ENCODE data around the gene EEF1AKMT3.
"Not testable (repeated sequence)": the region's sequence is repeated elsewhere in the genome, so short reads cannot be mapped to it uniquely, and the experiment has no call there.

EEF1AKMT3 gene

GRCh38 chr12:57771873-57772428, 463 bp upstream of the EEF1AKMT3 start, which contains the start of gene METTL1:
Gene METTL1 (minus strand): TSS chr12:57772105. CDS start chr12:57772083, 22 bp downstream.
- no peaks in the 10 kb centered on the region for H3K36me3 Mint-ChIP-seq
- no peaks in the 10 kb centered on the region for H3K27me3 Mint-ChIP-seq
- H3K4me3 Mint-ChIP-seq, result peak within 1 kb of the TSS; percentile 88
- H3K9me3 Mint-ChIP-seq, result no peaks in the 10 kb centered on the region
- DNase-seq (ENCODE audit: low spot score in 2 of 2), result peak; percentile 78 to 84
- H3K27ac Mint-ChIP-seq, result peak within 1 kb of the TSS; percentile 93
- peaks cover 18% of the 10 kb centered on the region for H3K4me1 Mint-ChIP-seq
- ATAC-seq (ENCODE audit: low read depth), result peak; percentile 90

DNA sequence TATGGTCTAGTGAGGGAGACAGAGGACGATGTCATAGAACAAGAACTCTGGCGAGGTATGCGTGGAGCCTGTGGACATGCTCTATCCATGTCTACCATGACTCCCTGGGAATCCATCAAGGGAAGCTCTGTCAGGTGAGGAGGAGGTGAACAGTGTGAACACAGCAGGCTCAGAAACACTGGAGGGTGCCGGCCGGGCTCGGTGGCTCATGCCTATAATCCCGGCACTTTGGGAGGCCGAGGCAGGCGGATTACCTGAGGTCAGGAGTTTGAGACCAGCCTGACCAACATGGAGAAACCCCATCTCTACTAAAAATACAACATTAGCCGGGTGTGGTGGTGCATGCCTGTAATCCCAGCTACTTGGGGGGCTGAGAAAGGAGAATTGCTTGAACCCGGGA, 2.2 kb downstream of the EEF1AKMT3 start:
- peaks cover 18% of the 10 kb centered on the region for H3K4me1 Mint-ChIP-seq
- H3K27me3 Mint-ChIP-seq; DNase-seq (ENCODE audit: low spot score in 2 of 2); ATAC-seq (ENCODE audit: low read depth); H3K9me3 Mint-ChIP-seq; H3K36me3 Mint-ChIP-seq; H3K27ac Mint-ChIP-seq; H3K4me3 Mint-ChIP-seq: not testable (repeated sequence)

DNA sequence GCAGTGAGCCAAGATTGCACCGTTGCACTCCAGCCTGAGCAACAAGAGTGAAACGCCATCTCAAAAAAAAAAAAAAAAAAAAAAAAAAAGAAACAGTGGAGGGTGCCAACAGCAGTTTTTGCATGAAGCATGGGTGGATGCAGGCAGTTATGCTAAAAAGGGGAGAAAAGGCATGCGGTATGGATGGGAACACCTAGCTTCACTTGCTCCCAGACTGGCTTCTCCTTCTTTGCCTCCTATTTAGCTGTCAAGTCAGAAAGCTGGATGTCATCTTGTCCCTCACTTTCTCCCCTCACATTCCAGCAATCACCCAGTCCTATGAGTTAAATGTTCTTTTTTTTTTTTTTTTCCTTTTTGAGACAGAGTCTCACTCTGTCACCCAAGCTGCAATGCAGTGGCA, 2.6 kb downstream of the EEF1AKMT3 start:
- DNase-seq (ENCODE audit: low spot score in 2 of 2) (no peak), ATAC-seq (ENCODE audit: low read depth) (no peak)
- Mint-ChIP-seq H3K27me3 (no peaks in the 10 kb centered on the region), H3K9me3 (no peaks in the 10 kb centered on the region), H3K36me3 (peaks cover 2% of the 10 kb centered on the region), H3K27ac (no peak overlapping the region), H3K4me1 (peaks cover 18% of the 10 kb centered on the region), H3K4me3 (no peak overlapping the region)

DNA sequence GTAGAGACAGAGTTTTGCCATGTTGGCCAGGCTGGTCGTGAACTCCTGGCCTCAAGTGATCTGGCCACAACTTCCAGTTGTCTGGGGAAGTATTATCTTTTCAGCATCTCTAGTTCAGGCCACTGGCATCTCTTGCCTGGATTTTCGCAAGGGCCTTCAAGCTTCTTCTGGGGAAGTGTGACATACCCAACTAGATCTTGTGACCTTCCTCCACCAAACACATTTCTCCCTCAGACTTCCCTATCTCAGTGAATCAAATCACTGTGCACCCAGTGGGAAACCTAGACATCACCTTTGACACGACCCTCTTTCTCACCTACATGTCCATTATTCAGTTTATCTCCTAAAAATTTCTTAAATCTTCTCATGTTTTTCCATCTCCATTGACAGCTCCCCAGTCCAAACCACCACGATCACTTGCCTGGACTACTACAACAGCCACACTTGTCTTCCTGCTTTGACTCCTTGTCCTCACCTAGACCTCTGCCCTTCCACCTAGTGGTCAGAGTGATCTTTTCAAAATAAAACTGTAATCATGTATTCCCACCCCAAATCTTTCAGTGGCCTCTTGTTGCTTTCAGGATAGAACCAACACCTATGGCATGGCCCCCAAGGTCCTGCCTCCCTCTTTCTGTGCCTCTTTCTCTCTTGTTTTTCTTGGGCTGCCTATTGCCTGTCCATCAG, 3.3 kb downstream of the EEF1AKMT3 start:
- DNase-seq (ENCODE audit: low spot score in 2 of 2), result no peak
- Mint-ChIP-seq H3K27me3 (no peaks in the 10 kb centered on the region), H3K27ac (no peak overlapping the region), H3K9me3 (no peaks in the 10 kb centered on the region), H3K4me1 (peaks cover 16% of the 10 kb centered on the region), H3K36me3 (peaks cover 2% of the 10 kb centered on the region), H3K4me3 (peak overlapping the region; percentile 3)
- ATAC-seq (ENCODE audit: low read depth), result no peak

DNA sequence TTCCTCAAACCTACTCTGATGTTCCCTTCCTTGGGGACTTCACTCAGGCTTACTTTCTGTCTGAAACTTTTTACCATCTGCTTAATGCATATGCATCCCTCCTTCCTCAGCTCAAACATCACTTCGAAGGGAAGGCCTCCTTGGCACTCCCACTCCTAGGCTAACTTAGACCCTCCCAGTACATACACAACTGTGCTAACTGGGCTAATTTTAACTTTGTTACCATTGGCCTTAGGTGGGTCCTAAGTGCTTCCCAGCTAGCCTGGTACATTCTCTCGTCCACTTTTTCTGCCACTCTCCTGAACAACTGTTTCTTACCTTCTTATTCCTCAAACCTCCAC, 3.8 kb downstream of the EEF1AKMT3 start:
- DNase-seq (ENCODE audit: low spot score in 2 of 2) (no peak), ATAC-seq (ENCODE audit: low read depth) (no peak)
- Mint-ChIP-seq H3K36me3 (peaks cover 2% of the 10 kb centered on the region), H3K4me3 (peak overlapping the region; percentile 3), H3K4me1 (peaks cover 14% of the 10 kb centered on the region), H3K27ac (no peak overlapping the region), H3K9me3 (no peaks in the 10 kb centered on the region), H3K27me3 (no peaks in the 10 kb centered on the region)

DNA sequence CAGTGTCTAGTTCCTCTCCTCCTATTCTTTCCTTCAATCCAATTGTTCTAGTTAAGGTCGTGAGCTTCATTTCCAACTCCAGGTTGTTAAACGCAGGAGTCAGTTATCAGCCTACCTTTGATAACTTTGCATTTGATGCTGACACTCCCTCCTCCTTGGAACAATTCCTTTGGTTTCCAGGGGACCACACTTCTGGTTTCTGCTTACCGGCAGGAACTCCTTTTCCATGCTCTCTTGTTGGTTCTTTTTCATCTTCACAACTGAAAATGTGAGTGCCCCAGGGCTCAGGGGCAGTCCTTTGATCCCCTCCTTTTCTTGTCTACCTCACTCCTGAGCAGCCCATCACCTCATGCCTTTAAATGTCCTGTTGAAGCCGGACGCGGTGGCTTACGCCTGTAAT, 5.0 kb downstream of the EEF1AKMT3 start:
- peaks cover 16% of the 10 kb centered on the region for H3K4me1 Mint-ChIP-seq
- no peaks in the 10 kb centered on the region for H3K27me3 Mint-ChIP-seq
- ATAC-seq (ENCODE audit: low read depth), result no peak
- H3K36me3 Mint-ChIP-seq, result peaks cover 2% of the 10 kb centered on the region
- no peak for DNase-seq (ENCODE audit: low spot score in 2 of 2)
- H3K9me3 Mint-ChIP-seq, result no peaks in the 10 kb centered on the region
- no peak overlapping the region for H3K4me3 Mint-ChIP-seq
- no peak overlapping the region for H3K27ac Mint-ChIP-seq

- Mint-ChIP-seq H3K9me3 (no peaks in the 10 kb centered on the region), H3K36me3 (peaks cover 2% of the 10 kb centered on the region), H3K4me3 (no peak overlapping the region), H3K4me1 (peaks cover 19% of the 10 kb centered on the region), H3K27me3 (no peaks in the 10 kb centered on the region), H3K27ac (no peak overlapping the region)
- DNase-seq (ENCODE audit: low spot score in 2 of 2) (no peak), ATAC-seq (ENCODE audit: low read depth) (no peak)
These were observed 5.5 kb downstream of the EEF1AKMT3 start for GRCh38 chr12:57777911-57778310.

DNA sequence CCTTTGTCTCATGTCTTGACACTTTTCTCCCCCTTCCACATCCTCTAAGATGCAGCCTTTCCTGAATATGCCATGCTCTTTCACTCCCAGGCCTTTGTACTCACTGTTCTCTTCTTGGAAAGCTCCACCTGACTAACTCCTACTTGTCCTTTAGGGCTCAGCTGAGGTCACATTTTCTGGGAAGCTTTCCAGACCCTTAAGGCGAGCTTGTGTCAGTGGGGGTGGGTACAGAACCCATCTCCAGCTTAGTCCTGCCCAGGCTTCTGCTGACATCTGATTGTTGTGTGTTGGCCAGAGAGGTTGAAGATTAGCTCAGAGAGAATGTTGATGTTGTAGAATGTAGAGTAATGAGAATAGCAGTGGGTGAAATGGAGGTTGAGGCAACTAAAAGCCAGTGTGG, 7.3 kb downstream of the EEF1AKMT3 start:
- Mint-ChIP-seq H3K27ac (no peak overlapping the region), H3K27me3 (no peaks in the 10 kb centered on the region), H3K4me3 (no peak overlapping the region), H3K36me3 (peaks cover 2% of the 10 kb centered on the region), H3K9me3 (no peaks in the 10 kb centered on the region), H3K4me1 (peaks cover 24% of the 10 kb centered on the region)
- ATAC-seq (ENCODE audit: low read depth) (no peak), DNase-seq (ENCODE audit: low spot score in 2 of 2) (no peak)

DNA sequence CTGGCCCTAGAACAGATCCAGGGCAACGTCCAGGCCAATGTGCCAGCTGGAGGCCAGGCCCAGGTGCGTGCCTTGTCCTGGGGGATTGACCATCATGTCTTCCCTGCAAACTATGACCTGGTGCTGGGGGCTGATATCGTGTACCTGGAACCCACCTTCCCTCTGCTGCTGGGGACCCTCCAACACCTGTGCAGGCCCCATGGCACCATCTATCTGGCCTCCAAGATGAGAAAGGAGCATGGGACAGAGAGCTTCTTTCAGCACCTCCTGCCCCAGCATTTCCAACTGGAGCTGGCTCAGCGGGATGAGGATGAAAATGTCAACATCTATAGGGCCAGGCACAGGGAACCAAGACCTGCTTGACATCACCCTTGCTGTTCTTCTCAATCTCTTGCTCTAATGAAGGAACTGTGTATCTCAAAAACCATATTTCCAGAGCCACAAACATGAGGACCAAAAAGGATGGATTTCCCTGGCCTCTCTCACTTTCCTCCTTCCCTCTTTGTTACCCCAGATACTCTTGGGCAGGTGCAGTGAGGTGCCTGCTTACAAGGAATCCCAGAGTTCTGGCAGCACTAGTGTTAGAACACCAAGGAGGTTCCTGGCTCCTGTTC, 8.0 kb downstream of the EEF1AKMT3 start:
- DNase-seq (ENCODE audit: low spot score in 2 of 2) (no peak), ATAC-seq (ENCODE audit: low read depth) (no peak)
- Mint-ChIP-seq H3K27me3 (no peaks in the 10 kb centered on the region), H3K36me3 (peaks cover 2% of the 10 kb centered on the region), H3K27ac (no peak overlapping the region), H3K4me1 (peaks cover 24% of the 10 kb centered on the region), H3K4me3 (no peak overlapping the region), H3K9me3 (no peaks in the 10 kb centered on the region)

DNA sequence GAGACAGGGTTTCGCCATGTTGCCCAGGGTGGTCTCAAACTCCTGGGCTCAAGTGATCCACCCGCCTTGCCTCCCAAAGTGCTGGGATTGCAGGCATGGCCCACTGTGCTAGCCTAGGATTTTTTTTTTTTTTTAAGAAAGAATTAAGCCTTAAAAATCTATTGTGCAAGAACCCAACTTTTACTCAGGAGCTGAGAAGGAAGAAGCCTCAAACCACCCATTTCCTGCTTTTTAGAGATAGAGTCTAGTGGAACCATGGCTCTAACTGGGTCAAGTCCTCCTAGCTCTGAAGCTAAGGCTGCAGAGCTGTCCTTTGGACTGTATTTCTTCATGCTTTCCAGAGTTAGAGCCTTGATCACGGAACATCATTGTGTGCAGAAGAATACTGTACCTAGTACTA, 8.8 kb downstream of the EEF1AKMT3 start:
- Mint-ChIP-seq H3K9me3 (no peaks in the 10 kb centered on the region), H3K4me1 (peaks cover 20% of the 10 kb centered on the region), H3K36me3 (peaks cover 2% of the 10 kb centered on the region), H3K27me3 (no peaks in the 10 kb centered on the region), H3K4me3 (no peak overlapping the region), H3K27ac (no peak overlapping the region)
- DNase-seq (ENCODE audit: low spot score in 2 of 2) (no peak), ATAC-seq (ENCODE audit: low read depth) (no peak)

- ATAC-seq (ENCODE audit: low read depth) (no peak), DNase-seq (ENCODE audit: low spot score in 2 of 2) (no peak)
- peaks cover 5% of the 10 kb centered on the region for H3K36me3 Mint-ChIP-seq
- H3K4me3 Mint-ChIP-seq, result no peak overlapping the region
- H3K4me1 Mint-ChIP-seq, result peaks cover 20% of the 10 kb centered on the region
- H3K27ac Mint-ChIP-seq, result peak overlapping the region; percentile 95
- H3K9me3 Mint-ChIP-seq, result no peaks in the 10 kb centered on the region
- no peaks in the 10 kb centered on the region for H3K27me3 Mint-ChIP-seq
These were observed 9.4 kb downstream of the EEF1AKMT3 start for GRCh38 chr12:57781801-57782200.

DNA sequence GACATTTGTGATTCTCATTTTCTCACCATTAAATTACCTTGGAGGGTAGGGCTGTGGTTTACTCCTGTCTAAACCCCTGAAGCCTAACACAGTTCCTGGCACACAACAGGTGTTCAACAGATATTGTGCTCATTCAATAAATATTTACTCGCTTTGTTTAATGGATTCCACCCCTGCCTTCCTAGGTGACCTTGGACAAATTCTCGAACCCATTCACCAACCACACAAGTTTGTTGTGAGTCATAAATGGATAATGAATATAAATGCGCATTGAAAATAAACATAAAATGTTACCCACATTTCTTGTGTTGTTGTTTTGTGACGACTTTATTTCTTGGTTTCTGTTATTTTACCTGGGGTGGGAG, 9.8 kb downstream of the EEF1AKMT3 start:
- ATAC-seq (ENCODE audit: low read depth) (no peak), DNase-seq (ENCODE audit: low spot score in 2 of 2) (no peak)
- Mint-ChIP-seq H3K4me1 (peaks cover 20% of the 10 kb centered on the region), H3K27me3 (no peaks in the 10 kb centered on the region), H3K9me3 (no peaks in the 10 kb centered on the region), H3K4me3 (peak overlapping the region; percentile 99), H3K36me3 (peaks cover 7% of the 10 kb centered on the region), H3K27ac (peak overlapping the region; percentile 95)

DNA sequence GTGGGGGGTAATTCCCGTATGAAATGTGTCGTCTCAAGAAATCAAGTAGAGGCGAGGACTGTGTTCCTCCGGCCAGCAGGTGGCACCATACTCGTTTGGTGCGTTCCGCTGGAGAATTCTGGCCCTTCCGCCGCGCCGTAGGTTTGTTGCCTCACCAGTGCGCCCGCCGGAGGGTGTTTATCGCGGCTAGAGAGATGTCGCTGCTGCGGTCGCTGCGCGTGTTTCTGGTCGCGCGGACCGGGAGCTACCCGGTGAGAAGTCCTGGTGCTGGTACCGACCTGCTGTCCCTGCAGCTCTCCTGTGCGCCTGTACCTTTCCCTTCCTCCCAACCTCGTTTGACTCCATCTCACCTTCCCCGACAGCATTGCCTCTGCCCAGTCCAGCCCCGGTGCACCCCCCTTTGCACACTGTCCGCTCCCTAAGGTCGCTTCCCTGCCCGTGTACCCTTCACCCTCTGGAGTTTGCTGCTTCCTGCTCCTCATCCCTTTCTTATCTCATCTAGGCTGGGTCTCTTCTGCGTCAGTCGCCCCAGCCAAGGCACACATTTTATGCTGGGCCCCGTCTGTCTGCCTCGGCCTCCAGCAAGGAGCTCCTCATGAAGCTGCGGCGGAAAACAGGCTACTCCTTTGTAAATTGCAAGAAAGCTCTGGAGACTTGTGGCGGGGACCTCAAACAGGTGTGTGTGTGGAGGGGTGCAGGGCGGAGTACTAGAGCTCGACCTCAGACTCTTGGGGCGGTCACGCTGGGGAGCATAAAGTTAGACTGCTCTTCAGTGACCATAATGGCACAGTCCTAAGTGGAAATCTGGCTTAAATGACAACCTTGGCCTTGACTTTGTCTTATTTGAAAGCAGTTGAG, 10.4 kb downstream of the EEF1AKMT3 start, which contains the start of gene TSFM:
TSFM (plus strand) TSS at position 180 of the 858 bp plus-strand sequence; CDS start at position 195, 15 bp downstream.
- H3K36me3 Mint-ChIP-seq, result peaks cover 7% of the 10 kb centered on the region
- H3K4me3 Mint-ChIP-seq, result peak within 1 kb of the TSS; percentile 99
- no peaks in the 10 kb centered on the region for H3K9me3 Mint-ChIP-seq

GRCh38 chr12:57783466-57783801, 11.0 kb downstream of the EEF1AKMT3 start:
- H3K36me3 Mint-ChIP-seq, result peaks cover 7% of the 10 kb centered on the region
- H3K27ac Mint-ChIP-seq, result peak overlapping the region; percentile 95
- H3K27me3 Mint-ChIP-seq, result no peaks in the 10 kb centered on the region
- H3K4me3 Mint-ChIP-seq, result peak overlapping the region; percentile 99
- DNase-seq (ENCODE audit: low spot score in 2 of 2) (no peak), ATAC-seq (ENCODE audit: low read depth) (no peak)
- H3K9me3 Mint-ChIP-seq, result no peaks in the 10 kb centered on the region
- peaks cover 20% of the 10 kb centered on the region for H3K4me1 Mint-ChIP-seq

More for the DNA sequence above, 10.4 kb downstream of the EEF1AKMT3 start, which contains the start of gene TSFM:
- ATAC-seq (ENCODE audit: low read depth) (peak; percentile 87), DNase-seq (ENCODE audit: low spot score in 2 of 2) (peak; percentile 94 to 97)
- Mint-ChIP-seq H3K27ac (peak within 1 kb of the TSS; percentile 95), H3K27me3 (no peaks in the 10 kb centered on the region), H3K4me1 (peaks cover 20% of the 10 kb centered on the region)

Measured in memory B cell (primary cell).